Measurements from ENCODE around the gene BEAN1. TPM values are rescaled to one million over a fixed set of nuclear protein-coding genes. Genes with fewer than 3 reads are reported as not detected.
A peak's percentile ranks its signal among the peaks of the same experiment; 100 is the strongest.

BEAN1 gene
- total and polyA plus RNA-seq, 8 donors, result 0.40 to 3.7 (median 0.55) TPM; not detected in 5

DNA sequence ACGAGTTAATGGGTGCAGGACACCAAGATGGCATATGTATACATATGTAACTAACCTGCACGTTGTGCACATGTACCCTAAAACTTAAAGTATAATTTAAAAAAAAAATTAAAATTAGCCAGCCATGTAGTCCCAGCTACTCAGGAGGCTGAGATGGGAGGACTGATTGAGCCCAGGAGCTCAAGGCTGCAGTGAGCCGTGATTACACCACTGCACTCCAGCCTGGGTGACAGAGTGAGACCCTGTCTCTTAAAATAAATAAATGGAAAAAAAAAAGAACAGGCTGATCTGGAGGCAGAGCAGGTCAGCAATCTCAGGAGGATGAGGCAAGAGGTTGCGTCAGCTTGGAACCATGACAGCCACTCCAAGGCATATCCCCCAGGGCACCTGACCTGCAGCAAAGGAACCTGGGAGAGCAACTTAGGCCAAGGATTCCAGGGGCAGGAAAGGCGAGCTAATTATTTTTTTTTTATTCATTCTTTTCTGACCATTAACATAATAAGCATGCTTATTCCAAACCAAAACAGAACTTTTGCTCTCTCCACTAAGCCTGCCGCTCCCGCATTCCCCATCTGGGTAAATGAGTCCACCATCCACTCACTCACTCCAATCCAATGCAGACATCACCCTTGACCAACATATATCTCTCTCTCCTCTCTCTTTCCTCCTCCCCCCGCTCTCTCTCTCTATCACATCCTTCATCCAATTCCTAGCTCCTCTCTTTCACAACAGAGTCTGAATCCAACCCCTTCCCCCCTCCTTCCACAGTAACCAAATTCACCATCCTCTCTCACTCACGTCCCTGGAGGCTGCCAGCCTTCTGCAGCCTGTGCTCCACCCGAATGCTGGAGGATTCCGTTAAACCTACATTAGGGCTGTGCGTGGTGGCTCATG lies 75.2 kb downstream of the BEAN1 start:
- intact Hi-C loops (cut with DNase I; ENCODE audit: low total_unique reads), result no loop called here
- 77 to 89% (median 86%) methylated on average over 12 of the region's 12 CpGs for WGBS, 5 donors
- Histone ChIP-seq H3K36me3 (peaks cover 0 to 5% (median 0%) of the 10 kb centered on the region in 4 donors), H3K9me3 (no peaks in the 10 kb centered on the region), H3K27ac (peak overlapping the region in 4 of 5 donors; percentile 20 to 38 (median 34)), H3K4me3 (no peak overlapping the region), H3K27me3 (no peaks in the 10 kb centered on the region), H3K4me1 (peaks cover 0 to 19% (median 11%) of the 10 kb centered on the region in 4 donors)
- DNase-seq, result peak in 1 of 2 donors; percentile 28
- TF ChIP-seq POLR2A (IDR thresholded peaks at IDR 0.05) (no peak), POLR2AphosphoS5 (IDR thresholded peaks at IDR 0.05) (peak in 1 of 3 donors; percentile 37)

DNA sequence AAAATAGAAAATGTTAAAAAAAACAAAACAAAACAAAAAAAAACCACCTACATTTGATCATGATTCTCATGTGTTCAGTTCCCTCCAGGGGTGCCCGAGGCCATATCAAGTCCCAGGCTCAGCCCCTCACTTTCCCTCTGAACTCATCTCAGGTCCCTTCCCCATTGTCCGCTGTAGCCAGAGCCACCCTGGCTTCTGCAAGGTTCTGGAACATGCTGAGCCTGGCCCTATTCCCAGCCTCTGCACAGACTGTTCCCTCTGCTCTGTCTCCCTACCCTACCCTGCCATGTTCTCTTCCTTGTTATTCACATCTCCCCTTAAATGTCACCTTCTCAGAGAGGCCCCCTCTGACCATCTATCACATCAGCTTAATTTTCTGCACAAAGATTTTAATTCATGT lies 75.9 kb downstream of the BEAN1 start:
- Histone ChIP-seq H3K27ac (peak overlapping the region in 4 of 5 donors; percentile 20 to 38 (median 34)), H3K27me3 (no peaks in the 10 kb centered on the region), H3K9me3 (no peaks in the 10 kb centered on the region), H3K4me3 (no peak overlapping the region), H3K4me1 (peaks cover 0 to 24% (median 15%) of the 10 kb centered on the region in 4 donors), H3K36me3 (peaks cover 0 to 10% (median 0%) of the 10 kb centered on the region in 4 donors)
- DNase-seq, result no peak
- intact Hi-C loops (cut with DNase I; ENCODE audit: low total_unique reads), result no loop called here
- TF ChIP-seq POLR2A (IDR thresholded peaks at IDR 0.05) (no peak), EP300 (IDR thresholded peaks at IDR 0.05) (no peak), POLR2AphosphoS5 (IDR thresholded peaks at IDR 0.05) (no peak)
- TF ChIP-seq, protein P1, sequence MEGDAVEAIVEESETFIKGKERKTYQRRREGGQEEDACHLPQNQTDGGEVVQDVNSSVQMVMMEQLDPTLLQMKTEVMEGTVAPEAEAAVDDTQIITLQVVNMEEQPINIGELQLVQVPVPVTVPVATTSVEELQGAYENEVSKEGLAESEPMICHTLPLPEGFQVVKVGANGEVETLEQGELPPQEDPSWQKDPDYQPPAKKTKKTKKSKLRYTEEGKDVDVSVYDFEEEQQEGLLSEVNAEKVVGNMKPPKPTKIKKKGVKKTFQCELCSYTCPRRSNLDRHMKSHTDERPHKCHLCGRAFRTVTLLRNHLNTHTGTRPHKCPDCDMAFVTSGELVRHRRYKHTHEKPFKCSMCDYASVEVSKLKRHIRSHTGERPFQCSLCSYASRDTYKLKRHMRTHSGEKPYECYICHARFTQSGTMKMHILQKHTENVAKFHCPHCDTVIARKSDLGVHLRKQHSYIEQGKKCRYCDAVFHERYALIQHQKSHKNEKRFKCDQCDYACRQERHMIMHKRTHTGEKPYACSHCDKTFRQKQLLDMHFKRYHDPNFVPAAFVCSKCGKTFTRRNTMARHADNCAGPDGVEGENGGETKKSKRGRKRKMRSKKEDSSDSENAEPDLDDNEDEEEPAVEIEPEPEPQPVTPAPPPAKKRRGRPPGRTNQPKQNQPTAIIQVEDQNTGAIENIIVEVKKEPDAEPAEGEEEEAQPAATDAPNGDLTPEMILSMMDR (IDR thresholded peaks at IDR 0.05), result no peak
- 78 to 92% (median 88%) methylated on average over 2 of the region's 2 CpGs for WGBS, 5 donors

DNA sequence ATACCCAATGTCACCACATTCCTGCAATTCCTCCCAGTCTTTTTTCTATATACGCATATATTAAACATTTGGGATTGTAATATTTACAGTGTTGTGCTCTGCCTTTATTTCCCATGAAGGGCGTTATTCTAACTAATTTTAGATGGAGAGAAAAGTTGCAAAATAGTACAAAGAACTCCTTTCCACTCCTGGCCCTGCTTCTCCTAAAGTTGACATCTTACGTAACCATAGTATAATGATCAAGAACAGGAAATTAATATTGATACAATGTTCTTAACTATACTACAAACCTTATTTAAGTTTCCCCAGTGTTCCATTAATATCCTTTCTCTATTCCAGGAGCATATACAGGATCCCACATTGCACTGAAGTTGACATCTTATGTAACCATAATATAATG lies 76.5 kb downstream of the BEAN1 start:
- no peak for DNase-seq
- H3K27me3 ChIP-seq, result no peaks in the 10 kb centered on the region
- H3K36me3 ChIP-seq, result peaks cover 0 to 16% (median 0%) of the 10 kb centered on the region in 4 donors
- TF ChIP-seq EP300 (IDR thresholded peaks at IDR 0.05) (no peak), POLR2A (IDR thresholded peaks at IDR 0.05) (no peak), POLR2AphosphoS5 (IDR thresholded peaks at IDR 0.05) (no peak)
- TF ChIP-seq, protein P1 (IDR thresholded peaks at IDR 0.05), result no peak
- no peak overlapping the region for H3K27ac ChIP-seq
- intact Hi-C loops (cut with DNase I; ENCODE audit: low total_unique reads), result no loop called here
- peaks cover under 1 to 30% (median 21%) of the 10 kb centered on the region in 4 donors for H3K4me1 ChIP-seq
- H3K9me3 ChIP-seq, result no peaks in the 10 kb centered on the region
- WGBS, 5 donors, result 73 to 93% (median 88%) methylated on average over 3 of the region's 3 CpGs
- no peak overlapping the region for H3K4me3 ChIP-seq

DNA sequence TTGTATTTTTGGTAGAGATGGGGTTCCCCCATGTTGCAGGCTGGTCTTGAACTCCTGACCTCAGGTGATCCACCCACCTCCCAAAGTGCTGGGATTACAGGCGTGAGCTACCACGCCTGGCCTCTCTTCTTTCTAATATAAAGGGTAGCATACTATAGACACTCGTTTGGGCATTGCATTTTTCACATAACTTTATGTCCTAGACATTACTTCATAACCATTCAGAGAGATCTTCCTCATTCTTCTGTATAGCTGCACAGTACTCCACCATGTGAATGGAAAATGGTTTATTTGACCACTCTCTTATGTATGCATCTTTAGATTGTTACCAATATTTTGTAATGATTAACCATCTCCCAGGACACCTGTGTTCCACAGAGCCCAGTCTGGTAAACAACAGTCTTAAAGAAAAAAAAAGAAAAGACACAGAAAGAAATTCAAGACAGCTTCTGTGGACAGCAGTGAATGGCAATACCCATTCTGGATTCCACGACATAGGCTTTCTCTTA lies 80.7 kb downstream of the BEAN1 start:
- H3K27me3 ChIP-seq, result no peaks in the 10 kb centered on the region
- intact Hi-C loops (cut with DNase I; ENCODE audit: low total_unique reads), result no loop called here
- no peak overlapping the region for H3K4me3 ChIP-seq
- H3K27ac ChIP-seq, result peak overlapping the region in 3 of 5 donors; percentile 27 to 69 (median 54)
- no peaks in the 10 kb centered on the region for H3K9me3 ChIP-seq
- DNase-seq, result no peak
- TF ChIP-seq POLR2AphosphoS5 (IDR thresholded peaks at IDR 0.05) (no peak), POLR2A (IDR thresholded peaks at IDR 0.05) (no peak), EP300 (IDR thresholded peaks at IDR 0.05) (no peak)
- TF ChIP-seq, protein P1 (IDR thresholded peaks at IDR 0.05), result no peak
- H3K4me1 ChIP-seq, result peaks cover 29 to 58% (median 45%) of the 10 kb centered on the region in 4 donors
- peaks cover 0 to 33% (median 8%) of the 10 kb centered on the region in 4 donors for H3K36me3 ChIP-seq
- 73 to 79% (median 77%) methylated on average over 4 of the region's 4 CpGs for WGBS, 5 donors
